ENCODE results near the gene NKD1.

DNA sequence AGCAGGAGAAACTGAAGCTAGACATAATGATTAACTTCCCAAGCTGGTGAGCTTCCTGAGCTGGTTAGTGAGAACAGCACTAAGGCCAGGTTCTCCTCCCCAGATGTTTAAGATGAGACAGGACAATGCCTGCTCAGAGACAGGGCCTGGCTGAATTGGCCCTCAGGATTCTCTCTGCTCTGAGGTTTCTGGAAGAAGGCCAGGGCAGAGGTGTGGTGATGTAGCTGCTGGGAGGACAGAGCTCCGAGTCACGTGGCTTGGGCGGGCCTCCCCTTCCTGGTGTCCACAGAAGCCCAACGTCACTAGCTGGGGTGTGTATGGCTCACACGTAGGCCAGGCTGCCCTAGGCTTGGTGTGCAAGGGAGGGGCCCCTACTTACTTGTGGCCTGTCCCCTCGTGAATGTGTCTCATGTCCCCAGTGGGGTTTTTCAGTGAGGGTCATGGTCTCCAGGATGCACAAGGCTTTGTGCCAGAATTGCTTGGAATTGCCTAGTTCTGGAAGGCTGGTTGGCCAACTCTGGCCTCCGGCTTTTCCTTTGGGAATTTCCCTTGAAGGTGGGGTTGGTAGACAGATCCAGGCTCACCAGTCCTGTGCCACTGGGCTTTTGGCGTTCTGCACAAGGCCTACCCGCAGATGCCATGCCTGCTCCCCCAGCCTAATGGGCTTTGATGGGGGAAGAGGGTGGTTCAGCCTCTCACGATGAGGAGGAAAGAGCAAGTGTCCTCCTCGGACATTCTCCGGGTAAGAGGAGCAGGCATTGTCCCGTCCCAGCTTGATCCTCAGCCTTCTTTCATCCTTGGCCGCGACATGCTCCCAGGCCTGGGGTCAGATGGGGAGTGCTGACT, 148.6 kb downstream of the NKD1 start:
- TF ChIP-seq, protein P1, sequence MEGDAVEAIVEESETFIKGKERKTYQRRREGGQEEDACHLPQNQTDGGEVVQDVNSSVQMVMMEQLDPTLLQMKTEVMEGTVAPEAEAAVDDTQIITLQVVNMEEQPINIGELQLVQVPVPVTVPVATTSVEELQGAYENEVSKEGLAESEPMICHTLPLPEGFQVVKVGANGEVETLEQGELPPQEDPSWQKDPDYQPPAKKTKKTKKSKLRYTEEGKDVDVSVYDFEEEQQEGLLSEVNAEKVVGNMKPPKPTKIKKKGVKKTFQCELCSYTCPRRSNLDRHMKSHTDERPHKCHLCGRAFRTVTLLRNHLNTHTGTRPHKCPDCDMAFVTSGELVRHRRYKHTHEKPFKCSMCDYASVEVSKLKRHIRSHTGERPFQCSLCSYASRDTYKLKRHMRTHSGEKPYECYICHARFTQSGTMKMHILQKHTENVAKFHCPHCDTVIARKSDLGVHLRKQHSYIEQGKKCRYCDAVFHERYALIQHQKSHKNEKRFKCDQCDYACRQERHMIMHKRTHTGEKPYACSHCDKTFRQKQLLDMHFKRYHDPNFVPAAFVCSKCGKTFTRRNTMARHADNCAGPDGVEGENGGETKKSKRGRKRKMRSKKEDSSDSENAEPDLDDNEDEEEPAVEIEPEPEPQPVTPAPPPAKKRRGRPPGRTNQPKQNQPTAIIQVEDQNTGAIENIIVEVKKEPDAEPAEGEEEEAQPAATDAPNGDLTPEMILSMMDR (IDR thresholded peaks at IDR 0.05), result no peak
- TF ChIP-seq EZH2 (IDR thresholded peaks at IDR 0.05; ENCODE audit: borderline replicate concordance, insufficient read depth, low read depth, low read length, poor library complexity, severe bottlenecking), result no peak
